Measurements from ENCODE around the gene PZP.

PZP gene

GRCh38 chr12:9104087-9104486 is 104.1 kb downstream of the PZP start:
- no peak for DNase-seq (ENCODE audit: low read depth in 2 of 2)

- no peak for DNase-seq (ENCODE audit: low read depth in 2 of 2)
Observed at GRCh38 chr12:9103050-9103849, 104.9 kb downstream of the PZP start.

- DNase-seq (ENCODE audit: low read depth in 2 of 2), result no peak
Observed at GRCh38 chr12:9101018-9101687, 107.0 kb downstream of the PZP start.

- DNase-seq (ENCODE audit: low read depth in 2 of 2), result no peak
Observed at GRCh38 chr12:9099552-9100190, 108.5 kb downstream of the PZP start.

Measured in stimulated activated CD8-positive, alpha-beta memory T cell treated with anti-CD3 and anti-CD28 coated beads, Interleukin-7, amount 100 ng/mL, for 4 hours (primary cell).